Activated T-helper 1 cell treated with anti-CD3 and anti-CD28 coated beads, Interleukin-12 subunit alpha, Interleukin-12 subunit beta, Interleukin-2, Interleukin-4 antibody, amounts not matched to agents 30 ng/mL and 10 ng/mL and 1 ng/mL, durations not matched to agents 14 hours and 24 hours and 36 hours (primary cell): Measurements from ENCODE around the gene PKIB. TPM values are rescaled to one million over a fixed set of nuclear protein-coding genes. Genes with fewer than 3 reads are reported as not detected.
"Not testable (repeated sequence)": the region's sequence is repeated elsewhere in the genome, so short reads cannot be mapped to it uniquely, and the experiment has no call there.

Experiments
- DNase-seq: peaks from one replicate; pipeline ENCODE4 v3.0.0; 2021; ENCODE audit warnings: low spot score
- H3K27ac Mint-ChIP-seq: one replicate; pipeline ENCODE4 v1.8.0; 2021; ENCODE audit warnings: mild to moderate bottlenecking, mixed read lengths
- H3K27me3 Mint-ChIP-seq: one replicate; pipeline ENCODE4 v1.8.0; 2022; ENCODE audit warnings: mild to moderate bottlenecking, moderate library complexity, mixed read lengths; ENCODE audit not compliant: insufficient read depth
- H3K36me3 Mint-ChIP-seq: one replicate; pipeline ENCODE4 v1.8.0; 2021; ENCODE audit warnings: low read depth, mixed read lengths
- H3K4me1 Mint-ChIP-seq: one replicate; pipeline ENCODE4 v1.8.0; 2021; ENCODE audit warnings: low read depth, mixed read lengths
- H3K4me3 Mint-ChIP-seq: one replicate; pipeline ENCODE4 v1.8.0; 2021; ENCODE audit warnings: mild to moderate bottlenecking, moderate library complexity, mixed read lengths
- H3K9me3 Mint-ChIP-seq: one replicate; pipeline ENCODE4 v1.8.0; 2021; ENCODE audit warnings: mixed read lengths
- intact Hi-C: fragments of 100-400 bp; cut with micrococcal nuclease; formaldehyde crosslinking; loops from one replicate; pipeline ENCODE4 v1.15.1; 2024
- total RNA-seq: library from RNA; stranded (reverse); gene quantifications from 2 replicates; pipeline ENCODE4 v1.2.3, GENCODE V29; 2022

The PKIB gene
- total RNA-seq, 1 donor from 2014 or later = not detected

GRCh38 chr6:122598295-122598694, 11.9 kb upstream of the PKIB start:
- H3K27me3 Mint-ChIP-seq, intact Hi-C loops, H3K27ac Mint-ChIP-seq, DNase-seq, H3K4me3 Mint-ChIP-seq, H3K4me1 Mint-ChIP-seq, H3K9me3 Mint-ChIP-seq, H3K36me3 Mint-ChIP-seq: not testable (repeated sequence)

GRCh38 chr6:122604676-122605075, 5.5 kb upstream of the PKIB start:
- DNase-seq = no peak
- H3K36me3 Mint-ChIP-seq = no peaks in the 10 kb centered on the region
- intact Hi-C loops = loop anchor here (5.0 kb wide), 1 partner anchor 183 kb away; the partner anchor contains the start of gene SMPDL3A
- no peak overlapping the region for H3K4me3 Mint-ChIP-seq
- H3K27ac Mint-ChIP-seq = no peak overlapping the region
- no peaks in the 10 kb centered on the region for H3K9me3 Mint-ChIP-seq
- H3K4me1 Mint-ChIP-seq = peaks cover 6% of the 10 kb centered on the region
- peaks cover 13% of the 10 kb centered on the region for H3K27me3 Mint-ChIP-seq

- H3K9me3 Mint-ChIP-seq = no peaks in the 10 kb centered on the region
- H3K4me1 Mint-ChIP-seq = peaks cover 19% of the 10 kb centered on the region
- peak overlapping the region; percentile 81 for H3K4me3 Mint-ChIP-seq
- peak; percentile 1 for DNase-seq
- intact Hi-C loops = loop anchor here (5.0 kb wide), 2 partner anchors 139 to 214 kb away; partner anchors contain the start of genes HSF2 and SERINC1
- H3K27ac Mint-ChIP-seq = no peak overlapping the region
- H3K36me3 Mint-ChIP-seq = no peaks in the 10 kb centered on the region
- H3K27me3 Mint-ChIP-seq = peaks cover 23% of the 10 kb centered on the region
These were observed 668 bp downstream of the PKIB start for GRCh38 chr6:122610690-122611455.

- intact Hi-C loops = loop anchor here (5.0 kb wide), 2 partner anchors 141 to 216 kb away; partner anchors contain the start of genes HSF2 and SERINC1
- peaks cover 20% of the 10 kb centered on the region for H3K27me3 Mint-ChIP-seq
- H3K36me3 Mint-ChIP-seq = no peaks in the 10 kb centered on the region
These were observed 2.6 kb downstream of the PKIB start for GRCh38 chr6:122612838-122613237.

GRCh38 chr6:122614303-122614702, 4.1 kb downstream of the PKIB start:
- H3K27ac Mint-ChIP-seq = no peak overlapping the region
- no peaks in the 10 kb centered on the region for H3K9me3 Mint-ChIP-seq
- no peak overlapping the region for H3K4me3 Mint-ChIP-seq
- H3K36me3 Mint-ChIP-seq = no peaks in the 10 kb centered on the region
- peaks cover 15% of the 10 kb centered on the region for H3K27me3 Mint-ChIP-seq
- DNase-seq = no peak
- H3K4me1 Mint-ChIP-seq = peaks cover 17% of the 10 kb centered on the region
- intact Hi-C loops = loop anchor here (5.0 kb wide), 2 partner anchors 142 to 217 kb away; partner anchors contain the start of genes HSF2 and SERINC1

More at GRCh38 chr6:122612838-122613237, 2.6 kb downstream of the PKIB start:
- H3K27ac Mint-ChIP-seq = no peak overlapping the region
- peaks cover 19% of the 10 kb centered on the region for H3K4me1 Mint-ChIP-seq
- no peak for DNase-seq
- no peak overlapping the region for H3K4me3 Mint-ChIP-seq
- no peaks in the 10 kb centered on the region for H3K9me3 Mint-ChIP-seq

- Mint-ChIP-seq H3K36me3 (no peaks in the 10 kb centered on the region), H3K4me3 (no peak overlapping the region), H3K4me1 (peaks cover 8% of the 10 kb centered on the region), H3K9me3 (no peaks in the 10 kb centered on the region), H3K27me3 (peaks cover 16% of the 10 kb centered on the region), H3K27ac (no peak overlapping the region)
- intact Hi-C loops = no loop called here
- no peak for DNase-seq
These were observed 5.2 kb downstream of the PKIB start for GRCh38 chr6:122615409-122615808.

GRCh38 chr6:122616877-122617276, 6.7 kb downstream of the PKIB start:
- DNase-seq = no peak
- intact Hi-C loops = no loop called here
- Mint-ChIP-seq H3K4me3 (no peak overlapping the region), H3K27me3 (peaks cover 8% of the 10 kb centered on the region), H3K36me3 (no peaks in the 10 kb centered on the region), H3K9me3 (no peaks in the 10 kb centered on the region), H3K27ac (no peak overlapping the region), H3K4me1 (no peaks in the 10 kb centered on the region)

GRCh38 chr6:122619309-122619708, 9.1 kb downstream of the PKIB start:
- peaks cover 4% of the 10 kb centered on the region for H3K27me3 Mint-ChIP-seq
- H3K4me1 Mint-ChIP-seq = no peaks in the 10 kb centered on the region
- DNase-seq = no peak
- no peaks in the 10 kb centered on the region for H3K36me3 Mint-ChIP-seq
- intact Hi-C loops = no loop called here
- no peaks in the 10 kb centered on the region for H3K9me3 Mint-ChIP-seq
- H3K27ac Mint-ChIP-seq = no peak overlapping the region
- no peak overlapping the region for H3K4me3 Mint-ChIP-seq

- H3K27me3 Mint-ChIP-seq = peaks cover 4% of the 10 kb centered on the region
- H3K27ac Mint-ChIP-seq = no peak overlapping the region
- no peak overlapping the region for H3K4me3 Mint-ChIP-seq
- H3K4me1 Mint-ChIP-seq = no peaks in the 10 kb centered on the region
- DNase-seq = no peak
- no peaks in the 10 kb centered on the region for H3K36me3 Mint-ChIP-seq
- intact Hi-C loops = no loop called here
- no peaks in the 10 kb centered on the region for H3K9me3 Mint-ChIP-seq
These were observed 10.2 kb downstream of the PKIB start for GRCh38 chr6:122620428-122620827.

GRCh38 chr6:122620902-122621301, 10.7 kb downstream of the PKIB start:
- H3K4me3 Mint-ChIP-seq = no peak overlapping the region

GRCh38 chr6:122621638-122622037, 11.4 kb downstream of the PKIB start:
- no peaks in the 10 kb centered on the region for H3K36me3 Mint-ChIP-seq
- H3K4me1 Mint-ChIP-seq = no peaks in the 10 kb centered on the region
- H3K9me3 Mint-ChIP-seq = no peaks in the 10 kb centered on the region
- intact Hi-C loops = no loop called here
- no peak overlapping the region for H3K4me3 Mint-ChIP-seq
- H3K27me3 Mint-ChIP-seq = peaks cover 4% of the 10 kb centered on the region
- DNase-seq = no peak
- no peak overlapping the region for H3K27ac Mint-ChIP-seq

More at GRCh38 chr6:122620902-122621301, 10.7 kb downstream of the PKIB start:
- Mint-ChIP-seq H3K27me3 (peaks cover 4% of the 10 kb centered on the region), H3K36me3 (no peaks in the 10 kb centered on the region), H3K27ac (no peak overlapping the region), H3K4me1 (no peaks in the 10 kb centered on the region), H3K9me3 (no peaks in the 10 kb centered on the region)
- intact Hi-C loops = no loop called here
- no peak for DNase-seq

- Mint-ChIP-seq H3K27me3 (peaks cover 6% of the 10 kb centered on the region), H3K4me1 (no peaks in the 10 kb centered on the region), H3K27ac (no peak overlapping the region), H3K9me3 (no peaks in the 10 kb centered on the region), H3K4me3 (no peak overlapping the region), H3K36me3 (no peaks in the 10 kb centered on the region)
- DNase-seq = no peak
- intact Hi-C loops = no loop called here
These were observed 12.3 kb downstream of the PKIB start for GRCh38 chr6:122622479-122622878.

- H3K36me3 Mint-ChIP-seq = no peaks in the 10 kb centered on the region
- intact Hi-C loops = no loop called here
- H3K27ac Mint-ChIP-seq = no peak overlapping the region
- H3K4me1 Mint-ChIP-seq = no peaks in the 10 kb centered on the region
- no peaks in the 10 kb centered on the region for H3K9me3 Mint-ChIP-seq
- no peak overlapping the region for H3K4me3 Mint-ChIP-seq
- H3K27me3 Mint-ChIP-seq = peaks cover 6% of the 10 kb centered on the region
- no peak for DNase-seq
These were observed 13.1 kb downstream of the PKIB start for GRCh38 chr6:122623279-122623678.
